ENCODE results near the gene KIF9. TPM values are rescaled to one million over a fixed set of nuclear protein-coding genes. Genes with fewer than 3 reads are reported as not detected.

Gene KIF9
- total and polyA plus RNA-seq, 2 of the 8 experiments (the other 6 are each of a cell fraction or from before 2014, with no cell fraction given), result 5.0 to 8.0 TPM

GRCh38 chr3:47270526-47270925 is 12.1 kb downstream of the KIF9 start:
- no peaks in the 10 kb centered on the region for H4K20me1 ChIP-seq (replicated peaks in 1 of 2; ENCODE audit: control insufficient read depth in 1 of 2, insufficient read depth in 2 of 2, low read length in 2 of 2)
- no peak overlapping the region for H3K9ac ChIP-seq (replicated peaks in 1 of 4; ENCODE audit: extremely low read depth in 1 of 4, low read depth in 3 of 4, low read length in 3 of 4)
- H3K4me3 ChIP-seq (ENCODE audit: extremely low read depth in 1 of 4, insufficient read depth in 2 of 4, low read depth in 3 of 4, low read length in 4 of 4), result no peak overlapping the region
- no peak overlapping the region for H3K4me2 ChIP-seq (ENCODE audit: insufficient read depth in 1 of 2, low read depth in 2 of 2, low read length in 2 of 2)
- DNase-seq (ENCODE audit: low read depth in 1 of 2, low spot score in 2 of 2), result no peak
- no peak overlapping the region for H4K5ac ChIP-seq (ENCODE audit: insufficient read length, low read depth, low read length)
- H3K79me2 ChIP-seq (ENCODE audit: control insufficient read depth in 1 of 2, insufficient read depth in 2 of 2, low read length in 2 of 2), result no peaks in the 10 kb centered on the region
- no peak overlapping the region for H3K23ac ChIP-seq (ENCODE audit: insufficient read length)
- H2BK120ac ChIP-seq (replicated peaks; ENCODE audit: low read depth, low read length), result no peak overlapping the region
- no peak overlapping the region for H2BK20ac ChIP-seq (ENCODE audit: low read length)
- H3K56ac ChIP-seq (replicated peaks; ENCODE audit: insufficient read length, low read depth, low read length), result no peak overlapping the region
- no peaks in the 10 kb centered on the region for H3K9me3 ChIP-seq (ENCODE audit: insufficient read depth in 2 of 2, low read depth in 1 of 2, low read length in 1 of 2)
- no peak overlapping the region for H3K4ac ChIP-seq (replicated peaks; ENCODE audit: insufficient read length, low read depth, low read length)
- no peak overlapping the region for H2BK5ac ChIP-seq (ENCODE audit: low read depth, low read length)
- no peaks in the 10 kb centered on the region for H3K23me2 ChIP-seq (ENCODE audit: low read depth, low read length)
- H3K18ac ChIP-seq (ENCODE audit: extremely low read depth, low read length), result no peak overlapping the region
- ChIA-PET POLR2A (ENCODE audit: partially characterized antibody) (interaction anchor here (1.3 kb wide), 1 partner anchor 11 kb away, joined by 4 read pairs; no protein-coding TSS in a partner anchor), CTCF (ENCODE audit: partially characterized antibody) (interaction anchor here (0.6 to 1.7 kb wide), 6 partner anchors 15 to 269 kb away, joined by 3 to 6 read pairs (median 6); no protein-coding TSS in a partner anchor)
- H3K27me3 ChIP-seq (replicated peaks in 1 of 4; ENCODE audit: control insufficient read depth in 3 of 4, extremely low read depth in 1 of 4, insufficient read depth in 3 of 4, low read length in 3 of 4), result no peaks in the 10 kb centered on the region
- H2BK12ac ChIP-seq (ENCODE audit: low read depth, low read length), result no peak overlapping the region
- no peak overlapping the region for H2AK5ac ChIP-seq (ENCODE audit: low read depth, low read length)
- no peak overlapping the region for H2AFZ ChIP-seq (ENCODE audit: low read length)
- no peak overlapping the region for H4K91ac ChIP-seq (replicated peaks; ENCODE audit: insufficient read length, low read length)
- H3K14ac ChIP-seq (ENCODE audit: insufficient read length), result no peak overlapping the region
- FAIRE-seq, result no peak
- H3K4me1 ChIP-seq (replicated peaks in 1 of 4; ENCODE audit: control insufficient read depth in 3 of 4, insufficient read depth in 4 of 4, low read length in 3 of 4), result no peaks in the 10 kb centered on the region
- H3K36me3 ChIP-seq (ENCODE audit: control insufficient read depth in 2 of 4, insufficient read depth in 4 of 4, low read length in 3 of 4), result no peaks in the 10 kb centered on the region
- no peak overlapping the region for H4K8ac ChIP-seq (ENCODE audit: extremely low read depth, insufficient read depth, low read length)
- 96% methylated on average over 4 of the region's 4 CpGs; no CpG with 5 or more reads in 1 of the 2 experiments for WGBS, 2 experiments (ENCODE audit: extremely low coverage in 1 of 2, insufficient coverage in 1 of 2, insufficient read length in 1 of 2, insufficient replicate concordance in 2 of 2, low coverage in 1 of 2, low lambda C conversion rate in 2 of 2, missing lambda C conversion rate in 1 of 2)
- H2BK15ac ChIP-seq (ENCODE audit: low read length), result no peak overlapping the region
- no peaks in the 10 kb centered on the region; the same call in 1 of the 2 replicates for H3K79me1 ChIP-seq (ENCODE audit: low read depth, low read length)
- H3K27ac ChIP-seq (ENCODE audit: low read depth, low read length), result no peak overlapping the region
- TF ChIP-seq JUN (IDR thresholded peaks at IDR 0.05; ENCODE audit: low read depth, low read length), result no peak
- TF ChIP-seq SP1 (IDR thresholded peaks at IDR 0.05; ENCODE audit: low read depth, low read length), result no peak
- TF ChIP-seq JUND (IDR thresholded peaks at IDR 0.05; ENCODE audit: low read length), result no peak
- no peak for TF ChIP-seq CHD2 (IDR thresholded peaks at IDR 0.05; ENCODE audit: low read length)
- TF ChIP-seq POLR2AphosphoS5 (IDR thresholded peaks at IDR 0.05; ENCODE audit: low read depth, low read length), result no peak
- no peak for TF ChIP-seq HDAC2 (IDR thresholded peaks at IDR 0.05; ENCODE audit: borderline replicate concordance in 1 of 2, low read depth in 2 of 2, low read length in 2 of 2)
- TF ChIP-seq ASH2L (IDR thresholded peaks at IDR 0.05; ENCODE audit: low read length), result no peak
- no peak for TF ChIP-seq KDM1A (IDR thresholded peaks at IDR 0.05; ENCODE audit: borderline replicate concordance, low read length)
- no peak for TF ChIP-seq CBX8 (IDR thresholded peaks at IDR 0.05; ENCODE audit: borderline replicate concordance, low read depth, low read length)
- TF ChIP-seq SIN3A (conservative IDR thresholded peaks at IDR 0.05 in 1 of 2, IDR thresholded peaks at IDR 0.05 in 1 of 2; ENCODE audit: low read depth in 1 of 2, low read length in 2 of 2), result no peak
- no peak for TF ChIP-seq EP300 (IDR thresholded peaks at IDR 0.05; ENCODE audit: borderline replicate concordance in 1 of 2, low read depth in 2 of 2, low read length in 2 of 2)
- no peak for TF ChIP-seq FOSL1 (IDR thresholded peaks at IDR 0.05; ENCODE audit: insufficient read depth, low read depth, low read length)
- TF ChIP-seq KDM4A (IDR thresholded peaks at IDR 0.05; ENCODE audit: low read depth, low read length, severe bottlenecking), result no peak
- TF ChIP-seq RAD21 (IDR thresholded peaks at IDR 0.05 in 1 of 2, conservative IDR thresholded peaks at IDR 0.05 in 1 of 2; ENCODE audit: low read depth in 2 of 2, low read length in 2 of 2), result no peak
